DOHH2 (cell line): ENCODE results near the gene CRYZL1.

Experiments used
- H3F3A ChIP-seq: fragments of 200-600 bp; sonication (generic), shearing (Covaris generic); 2 replicates; pipeline ENCODE4 v1.6.0; 2016; ENCODE audit warnings: antibody characterized with exemption, mild to moderate bottlenecking; ENCODE audit not compliant: control insufficient read depth, insufficient read depth
- H3K27ac ChIP-seq: fragments of 200-600 bp; sonication (generic); 2 replicates; pipeline ENCODE4 v1.5.1; 2014; ENCODE audit warnings: low read depth, mild to moderate bottlenecking, low read length, moderate library complexity
- H3K27me3 ChIP-seq: fragments of 200-600 bp; sonication (generic); 2 replicates; pipeline ENCODE4 v1.6.1; 2014; ENCODE audit warnings: mild to moderate bottlenecking, low read length, mixed read lengths; ENCODE audit not compliant: control insufficient read depth
- H3K36me3 ChIP-seq: fragments of 200-600 bp; sonication (generic); 2 replicates; pipeline ENCODE4 v1.6.1; 2014; ENCODE audit warnings: mild to moderate bottlenecking, low read length, moderate library complexity, mixed read lengths; ENCODE audit not compliant: control insufficient read depth
- H3K4me1 ChIP-seq: fragments of 200-600 bp; sonication (generic); 2 replicates; pipeline ENCODE4 v1.6.1; 2014; ENCODE audit warnings: mild to moderate bottlenecking, low read length, mixed read lengths; ENCODE audit not compliant: control insufficient read depth
- H3K4me2 ChIP-seq: fragments of 200-600 bp; sonication (generic); 2 replicates; pipeline ENCODE4 v1.6.0; 2014; ENCODE audit warnings: mild to moderate bottlenecking, low read length, moderate library complexity
- H3K4me3 ChIP-seq: fragments of 200-600 bp; sonication (generic); 2 replicates; pipeline ENCODE4 v1.5.1; 2014; ENCODE audit warnings: mild to moderate bottlenecking, low read length, mixed read lengths
- H3K79me2 ChIP-seq: fragments of 200-600 bp; sonication (generic); 2 replicates; pipeline ENCODE4 v1.6.1; 2014; ENCODE audit warnings: mild to moderate bottlenecking, low read length, mixed read lengths; ENCODE audit not compliant: control insufficient read depth
- H3K9me2 ChIP-seq: fragments of 200-600 bp; sonication (generic); replicated peaks from 2 replicates; pipeline ENCODE4 v1.6.1; 2014; ENCODE audit warnings: mild to moderate bottlenecking, low read length, mixed read lengths; ENCODE audit not compliant: control insufficient read depth
- H3K9me3 ChIP-seq: fragments of 200-600 bp; sonication (generic); 2 replicates; pipeline ENCODE4 v1.6.1; 2014; ENCODE audit warnings: antibody characterized with exemption, low read length, mixed read lengths; ENCODE audit not compliant: control insufficient read depth, insufficient read depth
- H4K20me1 ChIP-seq: fragments of 200-600 bp; sonication (generic); 2 replicates; pipeline ENCODE4 v1.6.0; 2014; ENCODE audit warnings: low read depth, mild to moderate bottlenecking, antibody characterized with exemption, low read length, moderate library complexity; ENCODE audit not compliant: control insufficient read depth, insufficient read depth
- EZH2phosphoT487 ChIP-seq: fragments of 200-600 bp; sonication (generic); IDR thresholded peaks from 2 replicates; pipeline ENCODE4 v1.6.1; 2017; ENCODE audit warnings: borderline replicate concordance, mild to moderate bottlenecking, antibody characterized with exemption, low read length, moderate library complexity, mixed read lengths
- TF ChIP-seq, protein P1 (sequence below): fragments of 200-600 bp; sonication (generic); IDR thresholded peaks from one replicate; pipeline ENCODE4 v1.5.1; 2014; ENCODE audit warnings: antibody characterized with exemption, mild to moderate bottlenecking, low read depth, low read length; ENCODE audit not compliant: poor library complexity, severe bottlenecking

Gene CRYZL1

DNA sequence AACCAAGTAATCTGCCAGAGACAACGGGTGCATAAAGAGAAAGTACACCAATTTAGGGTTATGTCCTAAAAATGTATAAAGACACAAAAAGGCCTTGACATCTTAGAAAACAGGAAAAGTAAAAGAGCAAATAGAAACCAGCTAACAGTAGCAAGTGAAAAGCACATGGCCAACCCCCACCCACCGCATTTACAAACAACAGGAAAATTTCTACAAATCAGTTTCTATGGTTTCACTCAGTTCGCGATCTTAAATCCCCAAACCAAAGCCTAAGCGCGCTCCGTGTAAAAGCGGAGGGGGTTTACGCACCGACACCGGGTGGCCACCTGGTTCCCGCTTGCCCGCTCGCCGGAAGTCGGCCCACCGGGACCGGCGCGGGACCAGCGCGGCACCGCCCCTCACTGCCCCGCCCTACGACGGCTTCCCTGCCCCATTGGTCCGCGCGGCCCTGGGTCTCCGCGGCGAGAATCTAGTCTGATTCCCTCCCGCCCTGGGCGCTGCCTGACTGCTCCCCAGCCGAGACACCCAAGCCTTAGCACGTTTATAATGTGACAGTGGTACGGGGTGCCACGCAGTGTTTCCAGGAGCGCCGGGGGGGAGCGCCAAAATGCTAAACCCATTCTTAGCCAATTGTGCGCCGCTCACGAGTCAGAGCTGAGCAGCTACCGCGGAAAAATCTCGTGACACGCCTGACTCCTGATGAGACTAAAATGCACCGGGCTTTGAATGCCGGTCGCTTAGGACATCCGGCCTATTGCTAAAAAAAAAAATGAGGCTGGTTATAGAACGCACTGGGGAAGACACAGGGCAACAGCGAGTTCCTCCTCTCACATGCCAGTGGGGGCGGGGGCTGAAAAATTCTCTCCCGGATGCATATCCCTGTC, 99.5 kb downstream of the CRYZL1 start, which contains the start of gene GART:
Gene GART (minus strand): TSS at position 362 of the 884 bp plus-strand sequence. CDS start 2,802 bp downstream, outside the sequence.
- no peaks in the 10 kb centered on the region for H3K9me3 ChIP-seq
- peak within 1 kb of the TSS; percentile 96 for H3K4me2 ChIP-seq
- peak within 1 kb of the TSS; percentile 97 for H3K27ac ChIP-seq
- H3K4me1 ChIP-seq: peaks cover 28% of the 10 kb centered on the region
- no peaks in the 10 kb centered on the region for H3K27me3 ChIP-seq
- peaks cover 98% of the 10 kb centered on the region for H3K79me2 ChIP-seq
- H3K9me2 ChIP-seq: no peaks in the 10 kb centered on the region
- TF ChIP-seq EZH2phosphoT487: no peak
- H3F3A ChIP-seq: peaks cover 14% of the 10 kb centered on the region; the same call in 1 of the 2 replicates
- peaks cover 23% of the 10 kb centered on the region for H4K20me1 ChIP-seq
- H3K36me3 ChIP-seq: peaks cover 89% of the 10 kb centered on the region
- H3K4me3 ChIP-seq: peak within 1 kb of the TSS; percentile 96

DNA sequence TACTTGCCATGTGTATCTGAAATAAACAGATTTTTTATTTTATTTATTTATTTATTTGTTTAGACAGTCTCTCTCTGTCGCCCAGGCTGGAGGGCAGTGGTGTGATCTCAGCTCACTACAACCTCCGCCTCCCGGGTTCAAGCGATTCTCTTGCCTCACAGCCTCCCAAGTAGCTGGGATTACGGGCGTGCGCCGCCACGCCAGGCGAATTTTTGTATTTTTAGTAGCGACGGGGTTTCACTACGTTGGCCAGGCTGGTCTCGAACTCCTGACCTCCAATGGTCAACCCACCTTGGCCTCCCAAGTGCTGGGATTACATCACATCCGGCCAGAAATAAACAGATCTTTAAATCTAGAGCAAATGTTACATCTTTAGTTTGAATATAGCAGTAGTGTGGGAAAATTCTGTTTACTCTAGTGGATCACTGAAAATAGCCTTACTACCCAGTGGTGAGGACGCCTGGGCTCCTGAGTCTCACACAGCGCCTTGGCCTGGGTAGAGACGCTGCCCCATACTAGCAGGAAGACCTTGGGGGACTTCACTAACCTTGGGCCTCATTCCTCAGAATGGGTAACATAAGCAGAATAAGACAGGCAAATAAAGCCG, 100.3 kb downstream of the CRYZL1 start:
- Histone ChIP-seq H3K9me2 (no peaks in the 10 kb centered on the region), H3K27ac (peak overlapping the region; percentile 97), H3K27me3 (no peaks in the 10 kb centered on the region), H3K9me3 (no peaks in the 10 kb centered on the region), H3K4me2 (peak overlapping the region; percentile 96), H3K4me3 (peak overlapping the region; percentile 96), H4K20me1 (peaks cover 23% of the 10 kb centered on the region), H3F3A (peaks cover 14% of the 10 kb centered on the region; the same call in 1 of the 2 replicates), H3K36me3 (peaks cover 89% of the 10 kb centered on the region), H3K4me1 (peaks cover 28% of the 10 kb centered on the region), H3K79me2 (peaks cover 98% of the 10 kb centered on the region)
- TF ChIP-seq, protein P1, sequence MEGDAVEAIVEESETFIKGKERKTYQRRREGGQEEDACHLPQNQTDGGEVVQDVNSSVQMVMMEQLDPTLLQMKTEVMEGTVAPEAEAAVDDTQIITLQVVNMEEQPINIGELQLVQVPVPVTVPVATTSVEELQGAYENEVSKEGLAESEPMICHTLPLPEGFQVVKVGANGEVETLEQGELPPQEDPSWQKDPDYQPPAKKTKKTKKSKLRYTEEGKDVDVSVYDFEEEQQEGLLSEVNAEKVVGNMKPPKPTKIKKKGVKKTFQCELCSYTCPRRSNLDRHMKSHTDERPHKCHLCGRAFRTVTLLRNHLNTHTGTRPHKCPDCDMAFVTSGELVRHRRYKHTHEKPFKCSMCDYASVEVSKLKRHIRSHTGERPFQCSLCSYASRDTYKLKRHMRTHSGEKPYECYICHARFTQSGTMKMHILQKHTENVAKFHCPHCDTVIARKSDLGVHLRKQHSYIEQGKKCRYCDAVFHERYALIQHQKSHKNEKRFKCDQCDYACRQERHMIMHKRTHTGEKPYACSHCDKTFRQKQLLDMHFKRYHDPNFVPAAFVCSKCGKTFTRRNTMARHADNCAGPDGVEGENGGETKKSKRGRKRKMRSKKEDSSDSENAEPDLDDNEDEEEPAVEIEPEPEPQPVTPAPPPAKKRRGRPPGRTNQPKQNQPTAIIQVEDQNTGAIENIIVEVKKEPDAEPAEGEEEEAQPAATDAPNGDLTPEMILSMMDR: no peak
- no peak for TF ChIP-seq EZH2phosphoT487

DNA sequence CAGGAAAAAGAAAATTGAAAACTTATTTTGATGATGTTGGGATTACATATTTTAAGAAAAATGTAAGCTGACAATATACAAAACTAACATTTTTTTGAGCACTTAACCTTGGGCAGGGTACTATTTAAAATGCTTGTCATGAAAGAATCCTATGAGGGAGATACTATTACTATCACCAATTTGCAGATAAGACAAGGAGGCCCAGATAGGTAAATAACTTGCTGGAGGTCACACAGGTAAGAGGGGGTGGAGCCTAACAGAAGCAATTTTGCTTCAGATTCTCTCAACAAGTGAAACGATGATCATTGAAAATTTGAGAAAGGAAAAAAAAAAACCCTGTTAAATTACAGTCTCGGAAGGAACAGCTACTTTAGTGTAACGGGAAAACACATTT, 100.8 kb downstream of the CRYZL1 start:
- no peaks in the 10 kb centered on the region for H3K9me3 ChIP-seq
- peaks cover 22% of the 10 kb centered on the region for H4K20me1 ChIP-seq
- peaks cover 27% of the 10 kb centered on the region for H3K4me1 ChIP-seq
- H3K4me2 ChIP-seq: peak overlapping the region; percentile 96
- no peak overlapping the region for H3K27ac ChIP-seq
- peaks cover 13% of the 10 kb centered on the region; the same call in 1 of the 2 replicates for H3F3A ChIP-seq
- H3K79me2 ChIP-seq: peaks cover 97% of the 10 kb centered on the region
- peaks cover 89% of the 10 kb centered on the region for H3K36me3 ChIP-seq
- no peak for TF ChIP-seq EZH2phosphoT487
- TF ChIP-seq, protein P1: no peak
- no peaks in the 10 kb centered on the region for H3K27me3 ChIP-seq
- H3K9me2 ChIP-seq: no peaks in the 10 kb centered on the region
- H3K4me3 ChIP-seq: peak overlapping the region; percentile 96

DNA sequence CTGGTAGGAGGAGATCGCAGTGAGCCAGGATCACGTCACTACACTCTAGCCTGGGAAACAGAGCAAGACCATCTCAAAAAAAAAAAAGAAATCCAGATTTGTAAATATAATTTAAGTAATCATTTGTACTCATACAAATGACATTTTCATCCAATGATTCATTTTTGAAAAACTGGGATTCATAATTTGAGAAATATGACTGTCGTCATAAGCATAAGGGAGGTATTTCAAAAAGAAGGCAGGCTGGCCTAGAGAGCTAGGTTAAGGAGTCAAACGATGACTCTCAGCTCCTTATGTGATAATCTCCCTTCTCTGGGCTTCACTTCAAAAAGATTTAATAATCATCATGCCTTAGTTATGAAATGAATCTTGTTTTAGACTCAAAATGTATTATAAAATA, 101.9 kb downstream of the CRYZL1 start:
- H3K4me2 ChIP-seq: no peak overlapping the region
- peaks cover 10% of the 10 kb centered on the region; the same call in 1 of the 2 replicates for H3F3A ChIP-seq
- peaks cover 90% of the 10 kb centered on the region for H3K36me3 ChIP-seq
- H3K4me1 ChIP-seq: peaks cover 17% of the 10 kb centered on the region
- no peaks in the 10 kb centered on the region for H3K9me3 ChIP-seq
- TF ChIP-seq EZH2phosphoT487: no peak
- TF ChIP-seq, protein P1: no peak
- peaks cover 88% of the 10 kb centered on the region for H3K79me2 ChIP-seq
- H4K20me1 ChIP-seq: peaks cover 12% of the 10 kb centered on the region; the same call in 1 of the 2 replicates
- H3K27ac ChIP-seq: no peak overlapping the region
- H3K9me2 ChIP-seq: no peaks in the 10 kb centered on the region
- H3K4me3 ChIP-seq: no peak overlapping the region
- no peaks in the 10 kb centered on the region for H3K27me3 ChIP-seq
